BE2C (cell line): ENCODE data around the gene SLC25A20.

ENCODE experiments used
- DNase-seq: peaks from one replicate; pipeline ENCODE4 v3.0.0-alpha.2; 2020
- H3K27me3 ChIP-seq: fragments of 250-450 bp; sonication (Bioruptor Pico); 2 replicates; pipeline ENCODE4 v1.5.1; 2020; ENCODE audit warnings: mild to moderate bottlenecking
- H3K36me3 ChIP-seq: fragments of 250-450 bp; sonication (Bioruptor Pico); 2 replicates; pipeline ENCODE4 v1.5.1; 2020; ENCODE audit warnings: mild to moderate bottlenecking
- H3K4me1 ChIP-seq: fragments of 250-450 bp; sonication (Bioruptor Pico); 2 replicates; pipeline ENCODE4 v1.5.1; 2020
- H3K4me3 ChIP-seq: 2 replicates; pipeline ENCODE4 v1.5.1; 2011; ENCODE audit warnings: low read depth, low read length
- H3K9me3 ChIP-seq: fragments of 250-450 bp; sonication (Bioruptor Pico); 2 replicates; pipeline ENCODE4 v1.5.1; 2020
- CTCF ChIP-seq: IDR thresholded peaks from 2 replicates; pipeline ENCODE4 v1.5.1; 2012; ENCODE audit warnings: mild to moderate bottlenecking, low read depth, low read length

The SLC25A20 gene

DNA sequence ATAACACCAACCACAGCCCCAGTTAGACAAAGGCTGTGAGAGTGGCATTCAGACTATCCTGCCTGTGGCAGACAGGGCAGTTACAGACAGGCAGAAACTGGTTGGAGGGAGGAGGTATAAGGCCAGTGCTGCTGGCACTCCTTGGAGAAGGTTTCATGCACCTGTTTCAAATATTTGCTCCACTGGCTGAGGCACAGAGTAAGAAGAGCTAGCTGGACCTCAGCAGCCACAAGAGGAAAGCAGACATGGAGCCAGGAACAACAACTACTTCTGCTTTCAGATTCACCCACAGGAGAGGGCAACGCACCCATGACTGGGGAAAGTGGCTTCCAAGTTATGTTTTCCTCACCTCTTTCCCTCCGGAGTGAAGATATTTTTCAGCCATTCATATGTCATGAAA lies 39.5 kb downstream of the SLC25A20 start:
- TF ChIP-seq CTCF: no peak
- no peak overlapping the region for H3K4me3 ChIP-seq

DNA sequence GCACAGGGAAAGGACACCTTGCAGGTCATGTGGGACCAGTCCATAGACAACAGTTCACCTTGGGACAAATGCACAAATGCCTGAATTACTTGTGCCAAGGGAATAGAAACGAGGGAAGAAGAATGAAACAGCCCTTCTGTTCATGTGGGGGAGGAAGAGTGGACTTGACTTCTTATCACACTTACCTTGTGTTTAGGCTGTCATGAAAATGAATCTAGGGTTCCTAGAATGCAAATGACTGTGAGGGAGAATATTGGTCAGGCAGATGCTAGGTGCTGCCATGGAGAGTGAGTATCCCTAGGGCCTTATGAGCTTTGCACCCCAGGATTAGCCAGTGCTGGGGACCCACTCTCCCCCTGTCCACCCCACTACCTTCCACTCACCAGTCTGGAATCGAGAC lies 40.0 kb downstream of the SLC25A20 start:
- Histone ChIP-seq H3K36me3 (no peaks in the 10 kb centered on the region), H3K9me3 (no peaks in the 10 kb centered on the region), H3K27me3 (no peaks in the 10 kb centered on the region), H3K4me3 (no peak overlapping the region), H3K4me1 (no peaks in the 10 kb centered on the region)
- DNase-seq: no peak
- TF ChIP-seq CTCF: no peak

More for the DNA sequence above, 39.5 kb downstream of the SLC25A20 start:
- DNase-seq: no peak
- Histone ChIP-seq H3K36me3 (no peaks in the 10 kb centered on the region), H3K4me1 (no peaks in the 10 kb centered on the region), H3K27me3 (no peaks in the 10 kb centered on the region), H3K9me3 (no peaks in the 10 kb centered on the region)

GRCh38 chr3:48857641-48858040 lies 41.0 kb downstream of the SLC25A20 start:
- no peak for TF ChIP-seq CTCF
- no peak for DNase-seq
- Histone ChIP-seq H3K36me3 (no peaks in the 10 kb centered on the region), H3K4me1 (no peaks in the 10 kb centered on the region), H3K27me3 (no peaks in the 10 kb centered on the region), H3K4me3 (no peak overlapping the region), H3K9me3 (no peaks in the 10 kb centered on the region)

- no peak overlapping the region for H3K4me3 ChIP-seq
- no peak for TF ChIP-seq CTCF
- no peak for DNase-seq
- H3K36me3 ChIP-seq: no peaks in the 10 kb centered on the region
- no peaks in the 10 kb centered on the region for H3K27me3 ChIP-seq
- H3K4me1 ChIP-seq: peaks cover 3% of the 10 kb centered on the region; the same call in 1 of the 2 replicates
- H3K9me3 ChIP-seq: no peaks in the 10 kb centered on the region
Observed at GRCh38 chr3:48856469-48856868, 42.2 kb downstream of the SLC25A20 start.

DNA sequence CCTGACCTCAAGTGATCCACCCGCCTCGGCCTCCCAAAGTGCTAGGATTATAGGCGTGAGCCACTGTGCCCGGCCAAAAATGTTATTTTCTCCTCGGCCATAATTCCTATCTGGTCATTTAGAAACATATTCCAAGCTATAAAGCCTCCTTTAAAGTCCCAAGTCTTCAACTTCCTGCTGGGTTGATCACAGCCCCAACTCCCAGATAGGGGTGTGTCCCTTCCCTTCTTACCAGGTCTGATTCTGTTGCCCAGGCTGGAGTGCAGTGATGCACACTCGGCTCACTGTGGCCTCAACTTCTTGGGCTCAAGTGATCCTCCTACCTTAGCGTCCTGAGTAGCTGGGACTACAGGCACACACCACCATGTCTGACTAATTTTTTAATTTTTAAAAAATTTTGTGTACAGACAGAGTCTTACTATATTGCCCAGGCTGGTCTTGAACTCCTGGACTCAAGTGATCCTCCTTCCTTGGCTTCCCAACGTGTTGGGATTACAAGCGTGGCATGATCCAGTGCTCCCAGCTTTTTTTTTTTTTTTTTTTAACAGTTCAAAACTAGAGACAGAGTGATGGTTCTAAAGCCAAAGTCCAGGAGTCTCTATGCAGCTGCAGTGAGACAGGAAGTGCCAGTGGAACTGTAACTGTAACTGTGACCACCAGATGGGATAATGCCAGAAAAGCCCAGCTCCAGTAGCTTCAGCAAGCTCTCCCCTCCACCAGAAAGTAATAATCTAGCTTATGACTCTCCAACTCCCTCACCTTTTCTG lies 42.8 kb downstream of the SLC25A20 start:
- no peak for DNase-seq
- Histone ChIP-seq H3K27me3 (no peaks in the 10 kb centered on the region), H3K36me3 (no peaks in the 10 kb centered on the region), H3K9me3 (no peaks in the 10 kb centered on the region), H3K4me3 (no peak overlapping the region), H3K4me1 (peaks cover 3% of the 10 kb centered on the region; the same call in 1 of the 2 replicates)
- TF ChIP-seq CTCF: no peak

DNA sequence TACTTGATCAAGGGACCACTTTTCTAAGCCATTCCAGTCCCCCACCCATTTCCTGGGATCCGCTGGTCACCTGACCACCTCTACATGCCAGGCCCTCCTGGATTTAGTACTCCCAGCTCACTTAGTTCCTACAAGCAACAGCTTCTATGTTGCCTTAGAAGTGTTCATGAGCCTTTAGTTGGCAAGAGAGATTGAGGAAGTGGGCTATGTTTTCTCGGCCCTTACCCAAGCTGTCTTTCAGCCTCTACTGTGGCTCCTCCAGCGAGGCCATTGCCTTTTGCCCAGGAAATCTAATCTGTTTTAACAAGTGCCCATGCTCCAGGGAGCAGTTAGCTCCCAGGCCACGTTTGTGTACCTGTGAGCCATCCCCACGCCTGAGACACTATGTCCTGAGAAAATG lies 46.5 kb downstream of the SLC25A20 start:
- Histone ChIP-seq H3K27me3 (no peaks in the 10 kb centered on the region), H3K36me3 (no peaks in the 10 kb centered on the region), H3K4me3 (no peak overlapping the region), H3K4me1 (peaks cover 3% of the 10 kb centered on the region; the same call in 1 of the 2 replicates), H3K9me3 (no peaks in the 10 kb centered on the region)
- no peak for DNase-seq
- no peak for TF ChIP-seq CTCF
